Measurements from ENCODE around the gene HJURP. TPM values are rescaled to one million over a fixed set of nuclear protein-coding genes. Genes with fewer than 3 reads are reported as not detected.

The HJURP gene
- total RNA-seq, 1 donor from 2014 or later, result 7.9 TPM

- DNase-seq (ENCODE audit: extremely low read depth, low read depth, low spot score), result no peak
Measured at GRCh38 chr2:233849607-233850271, 4.6 kb downstream of the HJURP start.

GRCh38 chr2:233848276-233848675 is 6.1 kb downstream of the HJURP start:
- DNase-seq (ENCODE audit: extremely low read depth, low read depth, low spot score), result no peak

- no peak for DNase-seq (ENCODE audit: extremely low read depth, low read depth, low spot score)
Measured at GRCh38 chr2:233847248-233847898, 7.0 kb downstream of the HJURP start.

GRCh38 chr2:233846387-233847247 is 7.7 kb downstream of the HJURP start:
- DNase-seq (ENCODE audit: extremely low read depth, low read depth, low spot score), result no peak

- DNase-seq (ENCODE audit: extremely low read depth, low read depth, low spot score), result no peak
Measured at GRCh38 chr2:233845301-233846060, 8.9 kb downstream of the HJURP start.

DNA sequence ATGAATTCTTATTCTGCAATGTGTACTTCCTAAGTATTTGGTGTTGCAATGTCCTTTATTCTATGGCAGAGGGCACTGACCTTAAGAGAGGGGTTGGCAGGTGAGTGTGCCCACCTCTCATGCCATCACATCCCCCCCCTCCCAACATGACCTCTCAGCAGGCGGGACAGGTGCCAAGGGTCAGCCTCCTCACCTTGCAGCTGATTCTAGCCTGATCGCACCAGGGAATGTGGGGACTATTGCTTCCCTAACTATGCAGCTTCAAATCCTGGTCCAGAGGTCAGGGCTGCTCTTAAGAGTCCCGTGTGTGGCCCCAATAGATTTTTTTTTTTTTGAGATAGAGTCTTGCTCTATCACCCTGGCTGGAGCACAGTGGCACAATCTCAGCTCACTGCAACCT is 9.5 kb downstream of the HJURP start:
- DNase-seq (ENCODE audit: extremely low read depth, low read depth, low spot score), result no peak

- no peak for DNase-seq (ENCODE audit: extremely low read depth, low read depth, low spot score)
Measured at GRCh38 chr2:233844064-233844807, 10.1 kb downstream of the HJURP start.

DNA sequence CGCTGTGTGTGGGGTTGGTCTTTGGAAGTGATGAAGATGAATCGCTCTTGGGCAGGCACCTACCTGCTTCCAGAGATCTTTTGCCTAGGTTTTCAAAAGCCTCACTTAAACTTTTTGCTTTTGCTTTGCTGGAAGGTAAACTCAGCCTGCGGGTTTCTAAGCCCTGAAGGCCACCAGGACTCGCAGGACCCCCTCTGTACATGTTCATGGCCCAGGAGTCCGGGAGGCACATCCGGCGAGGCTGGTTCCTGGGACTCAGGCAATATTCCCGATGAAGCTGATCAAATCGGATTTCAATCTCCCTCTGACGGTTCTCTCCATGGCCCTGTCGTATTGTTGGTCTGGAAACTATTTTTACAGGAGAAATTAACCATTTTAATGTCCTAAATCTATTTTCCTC is 13.2 kb downstream of the HJURP start:
- no peak for DNase-seq (ENCODE audit: extremely low read depth, low read depth, low spot score)

GRCh38 chr2:233840520-233840919 is 13.8 kb downstream of the HJURP start:
- no peak for DNase-seq (ENCODE audit: extremely low read depth, low read depth, low spot score)

DNA sequence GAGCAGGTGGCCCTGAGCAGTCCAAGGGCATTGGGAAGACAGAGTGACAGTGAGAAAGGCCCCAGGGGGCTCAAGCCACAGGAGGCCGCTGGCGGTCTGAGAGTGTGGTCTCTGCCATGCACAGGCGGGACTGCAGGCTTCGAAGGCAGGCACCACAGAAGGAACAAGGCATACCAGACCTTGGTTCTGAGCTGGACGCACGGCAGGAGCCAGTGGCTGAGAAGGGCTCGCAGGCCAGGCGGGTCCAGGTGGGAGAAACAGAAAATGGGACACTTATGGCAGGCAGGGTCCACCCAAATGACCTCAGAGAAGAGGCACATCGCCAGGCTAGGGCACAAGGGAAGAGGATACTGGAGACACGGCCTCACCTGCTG is 14.9 kb downstream of the HJURP start:
- no peak for DNase-seq (ENCODE audit: extremely low read depth, low read depth, low spot score)

DNA sequence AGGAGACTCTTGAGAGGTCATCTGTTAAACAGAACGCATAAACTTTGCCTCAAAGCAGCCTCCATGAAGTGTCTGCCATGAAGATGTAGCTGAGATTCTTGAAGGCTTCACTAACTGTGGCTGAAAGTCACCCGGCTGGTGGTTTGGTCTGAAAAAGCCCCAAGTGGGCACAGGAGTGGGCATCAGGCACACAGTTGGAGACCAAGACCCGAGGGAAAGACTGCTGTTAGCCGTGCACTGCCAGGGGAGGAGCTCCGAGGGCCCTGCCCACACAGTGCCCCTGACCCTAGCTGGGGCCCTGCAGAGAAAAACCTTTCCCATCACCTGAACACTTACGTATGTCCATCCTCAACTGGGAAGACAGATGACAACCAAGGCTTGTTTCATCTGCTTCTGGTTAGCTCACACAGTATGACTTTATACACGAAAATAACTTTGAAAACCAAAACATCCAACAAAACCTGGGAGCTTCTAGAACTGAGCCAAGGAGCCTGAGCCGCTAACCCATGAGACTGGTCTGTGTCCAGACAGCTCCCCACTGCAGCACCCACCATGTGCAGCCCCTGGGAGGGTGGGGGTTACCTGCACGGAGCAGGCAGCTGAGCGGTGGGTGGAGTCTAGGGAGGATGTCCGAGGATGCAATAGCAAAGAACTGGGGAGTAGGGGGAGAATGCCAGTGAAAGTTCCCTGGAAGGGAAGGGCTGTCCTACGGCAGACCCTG is 15.4 kb downstream of the HJURP start:
- no peak for DNase-seq (ENCODE audit: extremely low read depth, low read depth, low spot score)

GRCh38 chr2:233838251-233838650 is 16.1 kb downstream of the HJURP start:
- no peak for DNase-seq (ENCODE audit: extremely low read depth, low read depth, low spot score)

DNA sequence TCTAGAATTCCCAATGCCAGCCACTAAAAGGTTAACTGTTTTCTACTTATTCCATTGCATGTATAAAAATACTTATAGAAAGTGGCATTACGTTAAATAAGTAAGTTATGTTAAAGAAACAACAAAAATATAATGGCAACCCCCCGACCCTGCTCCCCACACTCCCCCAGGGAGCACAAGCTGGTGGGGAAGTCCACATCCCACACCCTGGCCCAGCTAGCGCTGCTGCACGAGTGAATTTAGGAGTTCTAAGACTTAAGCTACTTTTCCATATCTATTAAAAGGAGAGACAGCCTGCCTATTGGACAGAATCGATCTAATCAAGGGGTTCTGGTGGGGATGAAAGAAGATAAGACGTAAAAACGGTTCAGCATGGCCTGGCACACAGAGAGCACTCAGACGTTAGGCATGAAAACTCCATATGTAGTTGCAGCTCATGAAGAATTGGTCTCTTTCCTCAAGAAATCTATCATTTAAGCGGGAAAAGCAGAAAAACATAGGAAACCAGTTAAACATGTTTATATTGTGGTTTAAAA is 16.6 kb downstream of the HJURP start:
- DNase-seq (ENCODE audit: extremely low read depth, low read depth, low spot score), result no peak

DNA sequence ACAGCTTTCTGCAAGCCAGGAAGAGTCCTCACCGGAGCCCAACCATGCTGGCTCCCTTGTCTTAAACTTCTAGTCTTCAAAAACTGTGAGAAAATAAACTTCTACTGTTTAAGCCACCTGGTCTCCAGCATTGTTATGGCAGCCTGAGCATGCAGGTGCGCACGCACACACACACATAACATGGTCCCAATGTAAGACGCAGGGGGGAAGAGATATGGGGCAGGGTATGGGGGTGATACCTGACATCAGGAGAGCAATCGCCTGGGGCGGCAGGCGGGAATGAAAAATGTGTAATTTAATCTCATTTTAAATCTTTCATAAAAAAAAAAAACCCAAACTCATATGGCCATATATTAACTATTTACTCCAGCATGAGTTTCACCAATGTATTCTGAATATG is 18.0 kb downstream of the HJURP start:
- DNase-seq (ENCODE audit: extremely low read depth, low read depth, low spot score), result no peak

DNA sequence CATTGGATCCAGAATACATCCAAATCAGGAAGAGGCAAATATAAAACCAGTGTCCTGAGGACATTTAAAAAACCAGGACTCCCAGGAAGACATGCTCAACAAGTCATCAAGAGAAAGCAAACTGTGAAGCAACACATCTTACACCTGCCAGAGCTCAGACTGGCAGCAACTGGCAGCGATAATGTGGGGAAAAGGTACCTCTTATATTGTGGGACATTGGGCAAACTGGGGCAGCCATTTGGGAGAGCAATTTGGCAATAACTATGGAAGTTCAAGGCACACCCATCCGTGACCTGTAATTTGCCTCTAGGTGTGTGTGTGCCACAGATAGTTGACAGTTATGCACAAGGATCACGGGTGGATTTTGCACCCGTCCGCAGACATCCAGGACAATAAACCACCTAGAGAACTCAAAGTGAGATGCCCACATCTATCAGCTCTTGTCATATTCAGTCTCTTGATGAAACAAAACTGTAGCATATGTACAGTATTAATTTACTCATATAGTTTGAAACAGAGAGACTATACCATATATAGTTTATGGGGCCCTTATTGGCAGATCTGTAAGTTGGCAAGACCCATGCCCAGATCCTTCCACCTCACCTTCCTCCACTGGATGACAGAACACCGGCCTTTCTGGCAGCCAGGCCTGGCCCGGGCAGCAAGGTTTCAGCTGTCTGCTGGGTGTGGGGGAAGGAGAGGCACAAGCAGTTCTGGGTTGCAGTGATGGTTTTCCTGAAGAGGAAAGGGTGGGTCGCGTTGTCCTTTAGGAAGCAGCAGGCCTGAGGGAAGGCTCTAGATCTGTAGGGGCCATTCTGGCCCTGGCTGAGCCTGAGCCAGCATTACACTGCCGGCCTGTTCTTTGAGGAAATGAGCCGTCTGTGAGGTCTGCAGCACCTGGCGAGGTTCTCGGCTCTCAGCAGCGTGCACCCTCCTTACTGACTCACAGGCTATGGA is 18.8 kb downstream of the HJURP start:
- no peak for DNase-seq (ENCODE audit: extremely low read depth, low read depth, low spot score)

DNA sequence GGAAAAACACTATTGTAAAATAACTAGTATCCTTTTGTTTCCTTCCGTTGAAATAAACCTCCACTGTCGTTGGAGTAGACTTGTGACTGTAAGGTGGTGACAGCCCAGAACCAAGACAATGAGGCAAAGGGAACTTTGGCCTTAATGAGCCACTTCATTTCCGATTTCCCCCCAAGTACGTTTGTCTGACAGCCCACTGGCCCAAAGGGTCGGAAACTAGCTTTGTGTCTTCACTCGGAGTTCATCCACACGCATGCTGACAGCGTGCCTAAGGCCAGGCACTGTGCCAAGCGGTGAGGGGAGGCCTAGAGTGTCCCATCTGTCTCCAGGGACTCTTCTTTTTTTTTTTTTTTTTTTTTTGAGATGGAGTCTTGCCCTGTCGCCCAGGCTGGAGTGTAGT is 21.0 kb downstream of the HJURP start:
- DNase-seq (ENCODE audit: extremely low read depth, low read depth, low spot score), result no peak

DNA sequence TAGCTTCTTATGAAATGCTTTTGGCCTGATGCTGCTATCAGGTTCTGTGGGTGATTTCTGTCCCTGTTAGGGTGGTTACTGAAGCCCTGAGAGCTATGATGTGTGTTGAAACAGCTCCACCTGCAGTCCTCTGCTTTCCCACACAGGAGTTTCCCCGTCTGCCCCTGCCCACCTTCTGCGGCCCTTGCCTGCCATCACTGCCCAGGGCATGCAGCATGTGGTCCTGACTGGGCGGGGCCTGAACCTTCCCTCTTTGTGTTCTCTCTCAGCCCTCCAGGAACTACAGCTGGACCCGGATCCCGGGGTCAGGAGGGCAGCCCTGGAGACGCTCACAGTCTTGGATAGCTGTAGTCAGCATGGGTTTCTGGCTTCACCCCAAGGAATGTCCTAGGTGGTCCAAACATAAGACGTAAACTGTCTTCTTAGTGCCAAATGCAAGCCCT is 21.4 kb downstream of the HJURP start:
- no peak for DNase-seq (ENCODE audit: extremely low read depth, low read depth, low spot score)

DNA sequence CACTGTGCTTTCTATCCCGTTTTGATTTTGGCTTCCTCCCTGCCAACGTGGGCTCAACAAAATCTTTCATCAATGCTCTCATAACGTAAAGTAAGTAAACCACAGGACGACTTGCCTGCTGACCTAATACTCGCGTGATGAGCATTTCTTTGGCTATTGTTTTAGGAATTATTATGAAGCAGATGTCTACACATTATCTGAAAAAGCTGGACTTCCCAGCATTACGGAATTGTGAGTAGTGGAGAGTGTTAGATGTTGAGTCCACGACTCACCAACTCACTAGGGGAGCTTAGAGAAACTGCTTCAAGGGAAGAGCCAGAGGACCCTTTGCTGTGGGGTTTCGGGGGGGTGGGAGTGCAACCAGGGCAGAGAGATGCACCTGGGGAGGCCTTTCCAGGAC is 21.9 kb downstream of the HJURP start:
- DNase-seq (ENCODE audit: extremely low read depth, low read depth, low spot score), result no peak
